HepG2 (cell line): ENCODE results near the gene SYS1. TPM values are rescaled to one million over a fixed set of nuclear protein-coding genes. Genes with fewer than 3 reads are reported as not detected.
A peak's percentile ranks its signal among the peaks of the same experiment; 100 is the strongest.

Experiments used
- CAMTA2 ChIP-seq: sonication (generic); formaldehyde crosslinking; IDR thresholded peaks from 2 replicates; pipeline ENCODE4 v1.4.0; 2020; ENCODE audit warnings: mild to moderate bottlenecking, missing genetic modification reagents, borderline replicate concordance
- CENPX ChIP-seq: sonication (generic); formaldehyde crosslinking; IDR thresholded peaks from 2 replicates; pipeline ENCODE4 v1.9.0; 2021; ENCODE audit warnings: mild to moderate bottlenecking, missing genetic modification reagents, moderate library complexity
- GATAD1 ChIP-seq: IDR thresholded peaks from 2 replicates; pipeline ENCODE4 v1.6.1; 2016; ENCODE audit warnings: missing genetic modification reagents, missing compliant biosample characterization
- HDAC2 ChIP-seq: sonication (generic); formaldehyde crosslinking; IDR thresholded peaks from 2 replicates; pipeline ENCODE4 v1.4.0; 2020; ENCODE audit warnings: missing genetic modification reagents
- JUN ChIP-seq: sonication (generic); formaldehyde crosslinking; IDR thresholded peaks from 2 replicates; pipeline ENCODE4 v1.4.0; 2020; ENCODE audit warnings: mild to moderate bottlenecking, missing genetic modification reagents
- KLF6 ChIP-seq: IDR thresholded peaks from 2 replicates; pipeline ENCODE4 v1.8.0; 2016; ENCODE audit warnings: missing biosample characterization, missing genetic modification reagents
- PAX8 ChIP-seq: sonication (generic); formaldehyde crosslinking; IDR thresholded peaks from 2 replicates; pipeline ENCODE4 v1.8.0; 2022; ENCODE audit warnings: mild to moderate bottlenecking, missing genetic modification reagents, borderline replicate concordance
- PRDM15 ChIP-seq: sonication (generic); formaldehyde crosslinking; IDR thresholded peaks from 2 replicates; pipeline ENCODE4 v1.4.0; 2020; ENCODE audit warnings: missing genetic modification reagents
- RCOR2 ChIP-seq: IDR thresholded peaks from 2 replicates; pipeline ENCODE4 v1.6.1; 2016; ENCODE audit warnings: missing biosample characterization, missing genetic modification reagents
- SKIL ChIP-seq: sonication (generic); formaldehyde crosslinking; IDR thresholded peaks from 2 replicates; pipeline ENCODE4 v1.8.0; 2022; ENCODE audit warnings: missing genetic modification reagents, mild to moderate bottlenecking, moderate library complexity, borderline replicate concordance
- SP1 ChIP-seq, 2 experiments: fragments of 450-650 bp in 1 of 2; sonication (generic) in 1 of 2; formaldehyde crosslinking in 1 of 2; IDR thresholded peaks; 2 replicates each; pipeline versions ENCODE4 v1.4.0 to v1.6.1; 2016 to 2020; ENCODE audit warnings: missing genetic modification reagents in 1 of 2
- ZBTB33 ChIP-seq: sonication (generic); formaldehyde crosslinking; IDR thresholded peaks from 2 replicates; pipeline ENCODE4 v1.4.0; 2020; ENCODE audit warnings: missing genetic modification reagents
- ZNF333 ChIP-seq: sonication (generic); formaldehyde crosslinking; IDR thresholded peaks from 2 replicates; pipeline ENCODE4 v1.4.0; 2020; ENCODE audit warnings: mild to moderate bottlenecking, missing genetic modification reagents, borderline replicate concordance
- ZNF501 ChIP-seq: sonication (generic); formaldehyde crosslinking; IDR thresholded peaks from 2 replicates; pipeline ENCODE4 v1.5.1; 2020; ENCODE audit warnings: mild to moderate bottlenecking, moderate library complexity, missing genetic modification reagents
- ZNF557 ChIP-seq: sonication (generic); formaldehyde crosslinking; IDR thresholded peaks from 2 replicates; pipeline ENCODE4 v1.4.0; 2020; ENCODE audit warnings: missing genetic modification reagents
- ZNF607 ChIP-seq: sonication (generic); formaldehyde crosslinking; IDR thresholded peaks from 2 replicates; pipeline ENCODE4 v1.5.1; 2020; ENCODE audit warnings: missing genetic modification reagents, mild to moderate bottlenecking, borderline replicate concordance
- ZNF770 ChIP-seq: sonication (generic); formaldehyde crosslinking; IDR thresholded peaks from 2 replicates; pipeline ENCODE4 v1.5.0; 2020; ENCODE audit warnings: mild to moderate bottlenecking, missing genetic modification reagents
- ZNF850 ChIP-seq: sonication (generic); formaldehyde crosslinking; conservative IDR thresholded peaks from 2 replicates; pipeline ENCODE4 v1.9.0; 2021; ENCODE audit warnings: mild to moderate bottlenecking, missing genetic modification reagents
- ZSCAN31 ChIP-seq: sonication (generic); formaldehyde crosslinking; IDR thresholded peaks from 2 replicates; pipeline ENCODE4 v1.5.0; 2020; ENCODE audit warnings: low read depth, mild to moderate bottlenecking, missing genetic modification reagents
- polyA plus RNA-seq, 8 experiments: library from polyadenylated mRNA; depleted of rRNA in 3 of 8; stranded (reverse) in 7 of 8; unstranded in 1 of 8; fragments of >200 nt; fragmentation: Illumina TruSeq in 4 of 8; extraction: Trizol in 4 of 8; gene quantifications; 2 replicates each; pipeline versions ENCODE4 v1.2.1 to v1.2.3, GENCODE V29; 2011 to 2016; ENCODE audit warnings: low read depth in 4 of 8, missing spikeins in 1 of 8, mixed read lengths in 1 of 8; ENCODE audit not compliant: insufficient read depth in 1 of 8
- total RNA-seq, 5 experiments: library from RNA; depleted of rRNA; stranded (reverse); fragments of >200 nt; fragmentation: Illumina TruSeq; extraction: Trizol; gene quantifications; 2 replicates each; pipeline ENCODE4 v1.2.3, GENCODE V29; 2016; ENCODE audit warnings: low read depth in 1 of 5
- TF ChIP-seq, protein P1 (sequence below): sonication (generic); formaldehyde crosslinking; IDR thresholded peaks from 2 replicates; pipeline ENCODE4 v1.8.1; 2023; ENCODE audit warnings: mild to moderate bottlenecking, missing genetic modification reagents, borderline replicate concordance

The SYS1 gene
- total and polyA plus RNA-seq, 2 of the 13 experiments (the other 11 are each of a cell fraction or from before 2014, with no cell fraction given), result 38.3 to 65.6 TPM

DNA sequence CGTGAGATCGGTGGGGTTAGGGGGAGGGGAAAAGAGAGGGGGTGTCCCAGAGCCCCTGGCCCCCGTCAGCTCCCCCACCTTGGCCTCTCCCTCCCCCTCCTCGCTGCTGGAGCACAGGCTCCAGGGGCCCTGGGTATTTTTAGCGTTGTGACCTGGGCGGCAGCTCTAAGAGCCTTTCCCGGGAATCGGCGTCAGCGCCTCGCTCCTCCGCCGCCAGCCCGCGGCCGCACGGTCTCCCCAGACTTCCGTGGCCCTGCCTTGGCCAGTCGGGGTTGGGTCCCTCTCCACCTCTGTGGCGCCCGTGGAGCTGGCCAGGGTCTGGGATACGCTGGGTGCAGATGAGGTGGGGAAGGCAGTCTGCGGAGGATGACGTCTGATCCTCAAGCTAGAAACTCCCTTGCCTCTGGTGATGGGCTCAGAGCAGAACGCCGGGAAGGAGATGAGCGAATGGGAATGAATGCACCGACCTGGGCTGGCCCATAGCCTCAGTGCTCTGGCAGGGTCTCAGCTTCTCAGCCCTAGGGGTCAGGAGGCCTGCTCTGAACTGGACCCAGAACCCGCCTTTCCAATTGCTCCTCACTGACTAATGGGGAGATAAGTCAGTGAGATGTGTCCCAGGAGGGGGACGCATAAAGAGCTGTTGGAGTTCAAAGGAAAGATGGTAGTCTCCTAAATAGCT is 44.2 kb downstream of the SYS1 start (continued):
- TF ChIP-seq ZNF333 (CRISPR knock-in tag) (no peak), ZNF770 (CRISPR knock-in tag) (no peak), PAX8 (no peak), SP1 (IDR thresholded peaks at IDR 0.05) (no peak), SP1 (CRISPR knock-in tag; IDR thresholded peaks at IDR 0.05) (no peak), RCOR2 (CRISPR knock-in tag) (no peak), ZNF557 (CRISPR knock-in tag) (no peak), ZSCAN31 (no peak), CAMTA2 (CRISPR knock-in tag) (no peak), ZNF501 (CRISPR knock-in tag) (no peak), HDAC2 (CRISPR knock-in tag) (no peak), KLF6 (CRISPR knock-in tag) (no peak), SKIL (CRISPR knock-in tag) (no peak), PRDM15 (CRISPR knock-in tag) (no peak), GATAD1 (no peak), JUN (CRISPR knock-in tag) (no peak), ZNF607 (CRISPR knock-in tag) (no peak), ZNF850 (CRISPR knock-in tag) (0 out of 2 replicates have a peak, but pooled peaks have one; percentile 21), CENPX (CRISPR knock-in tag) (no peak), ZBTB33 (CRISPR knock-in tag) (peak; percentile 63; the same call in 1 of the 2 replicates)
- TF ChIP-seq, protein P1, sequence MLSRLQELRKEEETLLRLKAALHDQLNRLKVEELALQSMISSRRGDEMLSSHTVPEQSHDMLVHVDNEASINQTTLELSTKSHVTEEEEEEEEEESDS (CRISPR knock-in tag), result no peak
